Right ventricle myocardium inferior (tissue), 1 donor: ENCODE results near the gene ZNF665. TPM values are rescaled to one million over a fixed set of nuclear protein-coding genes. Genes with fewer than 3 reads are reported as not detected.

Experiments
- total RNA-seq: library from RNA; stranded (reverse); fragmentation: NEBNext Ultra II Directional; extraction: Animal tissue kit (Norgen Biotek cat#: 25700); gene quantifications from one replicate; pipeline ENCODE4 v1.2.1, GENCODE V29; 2021
- donor health status: DM: no; HTN: yes; CAD: no; lungs with severe emphysema.

ZNF665 gene
- total RNA-seq, 1 donor from 2014 or later: 0.73 TPM

Other genes with a start within 250 kb of the ZNF665 start
- gene ZNF816, start 230.5 kb downstream of the ZNF665 start, total RNA-seq: 4.4 TPM
- not detected for gene ERVV-1, start 179.4 kb downstream of the ZNF665 start, total RNA-seq
- gene ERVV-2, start 148.6 kb downstream of the ZNF665 start, total RNA-seq: not detected
- gene ZNF160, start 89.9 kb downstream of the ZNF665 start, total RNA-seq: 16.5 TPM
- 18.6 TPM for gene ZNF415, start 60.4 kb downstream of the ZNF665 start, total RNA-seq
- 5.1 TPM for gene ZNF347, start 34.3 kb downstream of the ZNF665 start, total RNA-seq
- gene ZNF677, start 61.5 kb upstream of the ZNF665 start, total RNA-seq: 20.1 TPM
- gene VN1R2, start 64.9 kb upstream of the ZNF665 start, total RNA-seq: not detected
- not detected for gene VN1R4, start 74.4 kb upstream of the ZNF665 start, total RNA-seq
- gene ZNF845, start 140.4 kb upstream of the ZNF665 start, total RNA-seq: 3.7 TPM
- 4.8 TPM for gene ZNF525, start 172.3 kb upstream of the ZNF665 start, total RNA-seq
- gene ZNF765, start 201.8 kb upstream of the ZNF665 start, total RNA-seq: 4.6 TPM
- gene ZNF761, start 238.6 kb upstream of the ZNF665 start, total RNA-seq: 3.8 TPM